HepG2 (cell line): ENCODE data around the gene NSUN3. TPM values are rescaled to one million over a fixed set of nuclear protein-coding genes. Genes with fewer than 3 reads are reported as not detected.

Source experiments
- ATAC-seq: fragments of 200-7000 bp; cut with Tn5 transposase; 3 replicates; pipeline ENCODE4 v1.9.1; 2020; ENCODE audit warnings: mild to moderate bottlenecking, moderate library complexity
- BruUV-seq: library from RNA; stranded (reverse); fragments of 400-500 nt; replicated peaks from 2 replicates; lab custom pipeline; 2021; lab: Mats Ljungman, UMichigan
- CTCF ChIA-PET: fragments of 300-600 bp; formaldehyde crosslinking; extraction: SDS; loops from one replicate; lab custom pipeline; 2021; ENCODE audit warnings: low total read pairs, inconsistent platforms, low intra/inter-chr PET ratio; lab: Yijun Ruan, JAX
- POLR2A ChIA-PET: fragments of 350-600 bp; sonication (Branson Sonifier 250); formaldehyde crosslinking; loops from one replicate; lab custom pipeline; 2020; ENCODE audit warnings: antibody characterized with exemption, inconsistent platforms; lab: Yijun Ruan, JAX
- DNase-seq: peaks from one replicate; pipeline ENCODE4 v3.0.0-alpha.2; 2015; ENCODE audit warnings: low spot score
- FAIRE-seq: peaks from 3 replicates; lab custom pipeline; 2011; peaks lifted over from hg19 to GRCh38; lab: Jason Lieb, UNC
- H2AFZ ChIP-seq: one replicate; pipeline ENCODE4 v1.6.1; 2011; ENCODE audit warnings: low read length, inconsistent platforms
- H3K27ac ChIP-seq: fragments of 300-600 bp; 3 replicates; pipeline ENCODE4 v1.8.0; 2011; ENCODE audit warnings: mixed run types, mild to moderate bottlenecking, mixed read lengths, low read length, inconsistent platforms; ENCODE audit not compliant: insufficient read depth; ENCODE audit errors: extremely low read length
- H3K27me3 ChIP-seq, 2 experiments: fragments of 200-600 bp in 1 of 2; 2 replicates in 1 of 2; 3 replicates in 1 of 2; pipeline versions ENCODE4 v1.6.0 to v1.8.0; 2011; ENCODE audit warnings: low read length in 2 of 2, mild to moderate bottlenecking in 2 of 2, moderate library complexity in 2 of 2, inconsistent platforms in 1 of 2; ENCODE audit not compliant: insufficient read depth in 2 of 2, control insufficient read depth in 1 of 2
- H3K36me3 ChIP-seq, 2 experiments: fragments of 200-600 bp in 1 of 2; replicated peaks in 1 of 2; 2 replicates in 1 of 2; 3 replicates in 1 of 2; pipeline versions ENCODE4 v1.5.1 to v1.8.0; 2011; ENCODE audit warnings: low read length in 2 of 2, inconsistent platforms in 1 of 2; ENCODE audit not compliant: insufficient read depth in 2 of 2, control insufficient read depth in 1 of 2
- H3K4me1 ChIP-seq: 2 replicates; pipeline ENCODE4 v1.5.1; 2012; ENCODE audit warnings: low read length, inconsistent platforms; ENCODE audit not compliant: insufficient read depth
- H3K4me2 ChIP-seq: 2 replicates; pipeline ENCODE4 v1.6.0; 2011; ENCODE audit warnings: low read depth, low read length, inconsistent platforms
- H3K4me3 ChIP-seq, 3 experiments: fragments of 200-600 bp in 1 of 3; sonication (generic), shearing (Covaris generic) in 1 of 3; replicated peaks in 1 of 3; 2 replicates each; pipeline ENCODE4 v1.5.1; 2011 to 2016; ENCODE audit warnings: low read length in 3 of 3, inconsistent platforms in 2 of 3, low read depth in 2 of 3, mild to moderate bottlenecking in 2 of 3, control low read depth in 1 of 3, mixed read lengths in 1 of 3; ENCODE audit not compliant: insufficient read depth in 1 of 3
- H3K79me2 ChIP-seq: one replicate; pipeline ENCODE4 v1.6.1; 2011; ENCODE audit warnings: low read length, inconsistent platforms; ENCODE audit not compliant: insufficient read depth
- H3K9ac ChIP-seq: 2 replicates; pipeline ENCODE4 v1.6.0; 2011; ENCODE audit warnings: mild to moderate bottlenecking, low read depth, low read length, inconsistent platforms; ENCODE audit not compliant: insufficient read depth
- H3K9me3 ChIP-seq: 2 replicates; pipeline ENCODE4 v1.5.1; 2012; ENCODE audit warnings: mild to moderate bottlenecking, low read length
- H4K20me1 ChIP-seq: 2 replicates; pipeline ENCODE4 v1.6.0; 2011; ENCODE audit warnings: inconsistent platforms, mild to moderate bottlenecking, low read length, moderate library complexity; ENCODE audit not compliant: insufficient read depth
- ARID2 ChIP-seq: sonication (generic); formaldehyde crosslinking; IDR thresholded peaks from 2 replicates; pipeline ENCODE4 v1.8.1; 2022; ENCODE audit warnings: mild to moderate bottlenecking, missing genetic modification reagents, borderline replicate concordance
- ARNTL ChIP-seq: sonication (generic); formaldehyde crosslinking; IDR thresholded peaks from 2 replicates; pipeline ENCODE4 v1.4.0; 2020; ENCODE audit warnings: mild to moderate bottlenecking, missing genetic modification reagents
- CBX2 ChIP-seq, 2 experiments: fragments of 200-600 bp in 1 of 2; sonication (generic); formaldehyde crosslinking in 1 of 2; IDR thresholded peaks; 2 replicates each; pipeline versions ENCODE4 v1.7.0 to v1.8.1; 2018 to 2022; ENCODE audit warnings: low read depth in 2 of 2, low read length in 1 of 2, mild to moderate bottlenecking in 1 of 2, missing genetic modification reagents in 1 of 2
- CREM ChIP-seq, 2 experiments: sonication (generic) in 1 of 2; formaldehyde crosslinking in 1 of 2; IDR thresholded peaks; 2 replicates each; pipeline versions ENCODE4 v1.4.0 to v1.6.1; 2016 to 2020; ENCODE audit warnings: antibody characterized with exemption in 1 of 2, mild to moderate bottlenecking in 1 of 2, missing genetic modification reagents in 1 of 2
- ERF ChIP-seq: IDR thresholded peaks from 2 replicates; pipeline ENCODE4 v1.6.1; 2018; ENCODE audit warnings: missing biosample characterization, missing genetic modification reagents
- HIC2 ChIP-seq: sonication (generic); formaldehyde crosslinking; IDR thresholded peaks from 2 replicates; pipeline ENCODE4 v1.9.0; 2022; ENCODE audit warnings: low read depth, missing genetic modification reagents
- HOXA5 ChIP-seq: sonication (generic); formaldehyde crosslinking; IDR thresholded peaks from 2 replicates; pipeline ENCODE4 v1.4.0; 2020; ENCODE audit warnings: missing genetic modification reagents
- KDM4B ChIP-seq: sonication (generic); formaldehyde crosslinking; IDR thresholded peaks from 2 replicates; pipeline ENCODE4 v1.4.0; 2020; ENCODE audit warnings: missing genetic modification reagents
- KLF13 ChIP-seq: sonication (generic); formaldehyde crosslinking; IDR thresholded peaks from 2 replicates; pipeline ENCODE4 v1.4.0; 2020; ENCODE audit warnings: mild to moderate bottlenecking, missing genetic modification reagents
- MED13 ChIP-seq: sonication (generic); formaldehyde crosslinking; IDR thresholded peaks from 2 replicates; pipeline ENCODE4 v1.5.0; 2020; ENCODE audit warnings: missing genetic modification reagents
- MTA1 ChIP-seq: sonication (generic); formaldehyde crosslinking; IDR thresholded peaks from 2 replicates; pipeline ENCODE4 v1.4.0; 2020; ENCODE audit warnings: missing genetic modification reagents, mild to moderate bottlenecking, borderline replicate concordance
- PBX3 ChIP-seq: sonication (generic); formaldehyde crosslinking; IDR thresholded peaks from 2 replicates; pipeline ENCODE4 v1.8.1; 2023; ENCODE audit warnings: missing genetic modification reagents, inconsistent platforms, borderline replicate concordance
- RNF219 ChIP-seq: sonication (generic); formaldehyde crosslinking; IDR thresholded peaks from 2 replicates; pipeline ENCODE4 v1.5.0; 2020; ENCODE audit warnings: mild to moderate bottlenecking, missing genetic modification reagents
- SKI ChIP-seq: fragments of 450-650 bp; IDR thresholded peaks from one replicate; pipeline ENCODE4 v1.6.1; 2018; ENCODE audit warnings: mild to moderate bottlenecking; ENCODE audit not compliant: partially characterized antibody
- TFAP4 ChIP-seq: sonication (generic); IDR thresholded peaks from 2 replicates; pipeline ENCODE4 v1.6.1; 2016; ENCODE audit warnings: low read depth, borderline replicate concordance
- ZNF256 ChIP-seq: sonication (generic); formaldehyde crosslinking; conservative IDR thresholded peaks from 2 replicates; pipeline ENCODE4 v1.4.0; 2020; ENCODE audit warnings: missing genetic modification reagents
- WGBS: methylation state at CpG from one replicate; pipeline ENCODE4 v1.1.6; 2017; ENCODE audit warnings: low lambda C conversion rate; 5-methylcytosine and 5-hydroxymethylcytosine counted together
- in situ Hi-C: cut with HindIII; loops from 2 replicates; pipeline ENCODE4 v1.10.0; 2017; ENCODE audit warnings: low pct_unique_long_range_greater_than_20kb; ENCODE audit not compliant: extremely low pct_ligation_motif_present
- intact Hi-C: fragments of 100-400 bp; cut with micrococcal nuclease; formaldehyde crosslinking; loops from one replicate; pipeline ENCODE4 v1.10.0; 2022; ENCODE audit not compliant: unreplicated experiment
- polyA plus RNA-seq, 8 experiments: library from polyadenylated mRNA; depleted of rRNA in 3 of 8; stranded (reverse) in 7 of 8; unstranded in 1 of 8; fragments of >200 nt; fragmentation: Illumina TruSeq in 4 of 8; extraction: Trizol in 4 of 8; gene quantifications; 2 replicates each; pipeline versions ENCODE4 v1.2.1 to v1.2.3, GENCODE V29; 2011 to 2016; ENCODE audit warnings: low read depth in 4 of 8, missing spikeins in 1 of 8, mixed read lengths in 1 of 8; ENCODE audit not compliant: insufficient read depth in 1 of 8
- total RNA-seq, 5 experiments: library from RNA; depleted of rRNA; stranded (reverse); fragments of >200 nt; fragmentation: Illumina TruSeq; extraction: Trizol; gene quantifications; 2 replicates each; pipeline ENCODE4 v1.2.3, GENCODE V29; 2016; ENCODE audit warnings: low read depth in 1 of 5

The NSUN3 gene
- total and polyA plus RNA-seq, 2 of the 13 experiments (the other 11 are each of a cell fraction or from before 2014, with no cell fraction given), result 3.2 to 10.6 TPM

GRCh38 chr3:94024385-94024784 lies 38.5 kb upstream of the NSUN3 start:
- Histone ChIP-seq H3K27ac (no peak overlapping the region), H3K79me2 (no peaks in the 10 kb centered on the region), H3K36me3 (no peaks in the 10 kb centered on the region), H3K4me3 (no peak overlapping the region), H3K4me2 (no peak overlapping the region), H3K9me3 (no peaks in the 10 kb centered on the region), H3K27me3 (no peaks in the 10 kb centered on the region), H3K9ac (no peak overlapping the region), H3K4me1 (no peaks in the 10 kb centered on the region), H2AFZ (no peak overlapping the region), H4K20me1 (no peaks in the 10 kb centered on the region)
- no peak for DNase-seq
- ChIA-PET CTCF (no interaction called here), POLR2A (no interaction called here)
- TF ChIP-seq HIC2 (CRISPR knock-in tag) (no peak), ZNF256 (CRISPR knock-in tag) (no peak), MED13 (CRISPR knock-in tag) (no peak), RNF219 (CRISPR knock-in tag) (no peak), KLF13 (CRISPR knock-in tag) (no peak), ARID2 (CRISPR knock-in tag) (no peak), CREM (IDR thresholded peaks at IDR 0.05) (no peak), CREM (CRISPR knock-in tag; IDR thresholded peaks at IDR 0.05) (no peak), TFAP4 (no peak), SKI (no peak), ARNTL (CRISPR knock-in tag) (no peak), CBX2 (IDR thresholded peaks at IDR 0.05; ENCODE audit: low read depth, low read length) (no peak), CBX2 (CRISPR knock-in tag; IDR thresholded peaks at IDR 0.05; ENCODE audit: low read depth) (no peak), HOXA5 (CRISPR knock-in tag) (no peak), PBX3 (CRISPR knock-in tag) (no peak), ERF (CRISPR knock-in tag) (no peak), MTA1 (CRISPR knock-in tag) (no peak), KDM4B (no peak)
- BruUV-seq, result no TSS peak
- in situ Hi-C loops (no loop called here), intact Hi-C loops (no loop called here)
- WGBS, result 96% methylated on average over 3 of the region's 3 CpGs
- no peak for FAIRE-seq
- ATAC-seq, result no peak
